Sigmoid colon (tissue), 7 donors: ENCODE measurements around the gene BMP8B. TPM values are rescaled to one million over a fixed set of nuclear protein-coding genes. Genes with fewer than 3 reads are reported as not detected.

ENCODE experiments used
- DNase-seq: peaks from one replicate; pipeline ENCODE4 v3.0.0-alpha.2; 2019
- H3K27ac ChIP-seq, 4 donors: fragments of 200-600 bp; sonication (generic); one replicate each; pipeline ENCODE4 v1.5.1; 2016 to 2019; ENCODE audit warnings: mild to moderate bottlenecking in 1 of 4
- H3K27me3 ChIP-seq, 3 donors: fragments of 200-600 bp; sonication (generic); one replicate each; pipeline ENCODE4 v1.5.1; 2019; ENCODE audit warnings: mild to moderate bottlenecking in 1 of 3
- H3K36me3 ChIP-seq, 4 donors: fragments of 200-600 bp; sonication (generic); one replicate each; pipeline ENCODE4 v1.5.1; 2016 to 2019
- H3K4me1 ChIP-seq, 4 donors: fragments of 200-600 bp; sonication (generic); one replicate each; pipeline ENCODE4 v1.5.1; 2017 to 2019
- H3K4me3 ChIP-seq, 4 donors: fragments of 200-600 bp; sonication (generic); one replicate each; pipeline ENCODE4 v1.5.1; 2017 to 2019; ENCODE audit warnings: mild to moderate bottlenecking in 2 of 4, moderate library complexity in 1 of 4
- H3K9me3 ChIP-seq, 4 donors: fragments of 200-600 bp in 3 of 4; sonication (generic) in 3 of 4; one replicate each; pipeline versions ENCODE4 v1.5.1 to v1.6.1; 2013 to 2019
- EP300 ChIP-seq, 4 donors: sonication (generic); formaldehyde crosslinking; IDR thresholded peaks; one replicate each; pipeline ENCODE4 v1.6.1; 2017; ENCODE audit warnings: antibody characterized with exemption in 4 of 4
- POLR2A ChIP-seq, 2 donors: fragments of 450-650 bp; IDR thresholded peaks; one replicate each; pipeline ENCODE4 v1.6.1; 2016; ENCODE audit warnings: antibody characterized with exemption in 2 of 2, mild to moderate bottlenecking in 2 of 2, moderate library complexity in 2 of 2
- POLR2AphosphoS5 ChIP-seq, 4 donors: sonication (generic); formaldehyde crosslinking; IDR thresholded peaks; one replicate each; pipeline ENCODE4 v1.6.1; 2017; ENCODE audit warnings: antibody characterized with exemption in 4 of 4
- WGBS, 2 donors: extraction: QIAGEN DNeasy Blood & Tissue Kit; methylation state at CpG; one replicate each; pipeline ENCODE4 v1.1.7; 2013; 5-methylcytosine and 5-hydroxymethylcytosine counted together
- intact Hi-C: fragments of 100-400 bp; cut with DNase I; formaldehyde crosslinking; loops from one replicate; pipeline ENCODE4 v1.15.1; 2023
- polyA plus RNA-seq, 3 donors: library from polyadenylated mRNA; stranded (reverse); fragments of 200-250 nt; gene quantifications; one replicate each; pipeline ENCODE4 v1.2.3, GENCODE V29; 2013
- total RNA-seq, 4 donors: library from RNA; depleted of rRNA; stranded (reverse); fragments of >200 nt; gene quantifications; one replicate each; pipeline ENCODE4 v1.1.0, GENCODE V29; 2016
- TF ChIP-seq, protein P1 (sequence below), 4 experiments: fragments of 450-650 bp in 3 of 4; fragments of 200-600 bp in 1 of 4; IDR thresholded peaks; one replicate each; pipeline ENCODE4 v1.5.1; 2016 to 2019; ENCODE audit warnings: antibody characterized with exemption in 4 of 4, mild to moderate bottlenecking in 3 of 4, moderate library complexity in 2 of 4
- donor health status: healthy with polysubstance abuse.
- donor health status: Bipolar disorder and iron deficiency.
- donor health status: healthy.

BMP8B gene
- total and polyA plus RNA-seq, 7 donors = 0.16 to 4.6 (median 2.1) TPM

DNA sequence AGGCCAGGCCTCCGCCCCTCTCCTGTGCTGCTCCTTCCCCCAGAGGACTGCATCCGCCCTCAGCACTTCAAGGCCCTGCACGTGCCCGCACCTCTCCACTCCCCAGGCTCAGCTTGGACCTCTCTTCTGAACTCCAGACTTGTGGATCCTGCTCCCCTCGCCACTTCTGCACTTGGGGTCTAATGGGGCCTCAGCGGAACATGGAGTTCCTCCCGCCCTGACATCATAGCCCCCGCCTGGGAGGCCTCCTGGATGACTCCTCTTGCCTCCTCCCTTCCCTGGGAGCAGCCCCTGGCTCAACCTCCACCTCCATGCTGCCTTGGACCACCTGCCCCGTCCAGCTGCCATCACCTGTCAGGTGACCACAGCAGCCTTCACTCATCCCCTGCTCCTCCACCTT, 27.6 kb downstream of the BMP8B start:
- Histone ChIP-seq H3K36me3 (peaks cover 0 to 50% (median 18%) of the 10 kb centered on the region in 4 donors), H3K27me3 (no peaks in the 10 kb centered on the region), H3K27ac (no peak overlapping the region), H3K4me3 (no peak overlapping the region), H3K9me3 (no peaks in the 10 kb centered on the region), H3K4me1 (no peaks in the 10 kb centered on the region)
- TF ChIP-seq, protein P1, sequence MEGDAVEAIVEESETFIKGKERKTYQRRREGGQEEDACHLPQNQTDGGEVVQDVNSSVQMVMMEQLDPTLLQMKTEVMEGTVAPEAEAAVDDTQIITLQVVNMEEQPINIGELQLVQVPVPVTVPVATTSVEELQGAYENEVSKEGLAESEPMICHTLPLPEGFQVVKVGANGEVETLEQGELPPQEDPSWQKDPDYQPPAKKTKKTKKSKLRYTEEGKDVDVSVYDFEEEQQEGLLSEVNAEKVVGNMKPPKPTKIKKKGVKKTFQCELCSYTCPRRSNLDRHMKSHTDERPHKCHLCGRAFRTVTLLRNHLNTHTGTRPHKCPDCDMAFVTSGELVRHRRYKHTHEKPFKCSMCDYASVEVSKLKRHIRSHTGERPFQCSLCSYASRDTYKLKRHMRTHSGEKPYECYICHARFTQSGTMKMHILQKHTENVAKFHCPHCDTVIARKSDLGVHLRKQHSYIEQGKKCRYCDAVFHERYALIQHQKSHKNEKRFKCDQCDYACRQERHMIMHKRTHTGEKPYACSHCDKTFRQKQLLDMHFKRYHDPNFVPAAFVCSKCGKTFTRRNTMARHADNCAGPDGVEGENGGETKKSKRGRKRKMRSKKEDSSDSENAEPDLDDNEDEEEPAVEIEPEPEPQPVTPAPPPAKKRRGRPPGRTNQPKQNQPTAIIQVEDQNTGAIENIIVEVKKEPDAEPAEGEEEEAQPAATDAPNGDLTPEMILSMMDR (IDR thresholded peaks at IDR 0.05) = no peak
- no peak for DNase-seq
- WGBS, 2 donors = 83 to 86% methylated on average over 9 of the region's 9 CpGs
- intact Hi-C loops = no loop called here

DNA sequence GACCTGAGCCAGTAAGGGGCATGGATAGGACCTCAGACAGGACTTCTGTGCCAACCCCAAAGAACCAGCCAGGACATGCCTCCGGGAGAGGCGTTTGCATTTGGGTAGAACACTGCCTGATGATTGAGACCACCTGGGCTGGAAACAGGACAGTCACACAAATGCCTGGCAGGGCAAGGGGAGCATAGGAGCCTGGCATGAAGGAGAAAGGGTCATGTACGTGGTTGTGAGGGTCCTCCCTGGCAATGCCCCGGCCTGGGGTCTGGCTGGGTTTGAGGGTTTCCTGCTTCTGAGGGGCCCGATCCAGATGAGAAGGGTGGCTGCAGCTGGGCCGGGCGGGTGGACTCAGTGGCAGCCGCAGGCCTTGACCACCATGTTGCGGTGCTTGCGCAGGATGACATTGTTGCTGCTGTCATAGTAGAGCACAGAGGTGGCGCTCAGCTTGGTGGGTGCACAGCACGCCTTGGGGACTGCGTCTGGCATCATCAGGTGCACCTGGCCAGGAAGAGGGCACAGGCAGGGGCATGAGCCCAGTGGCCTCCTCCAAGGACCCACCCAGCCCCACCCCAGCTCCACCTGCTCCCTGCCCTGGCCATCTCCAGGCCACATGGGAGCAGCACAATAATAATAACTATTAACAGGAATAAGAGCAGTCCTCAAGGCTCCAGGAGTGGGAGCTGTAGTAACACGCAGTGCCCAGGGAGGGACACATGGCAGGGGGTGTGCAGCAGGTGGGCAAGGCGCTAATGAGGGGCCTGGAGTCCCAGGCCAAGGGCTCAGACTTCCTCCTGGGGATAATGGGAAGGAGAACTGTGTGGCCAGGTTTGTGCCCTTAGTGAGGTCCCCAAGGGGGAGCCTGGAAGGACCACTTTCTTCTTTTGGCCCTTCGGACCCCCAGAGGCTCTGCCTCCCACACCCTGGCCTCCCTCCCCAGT, 28.3 kb downstream of the BMP8B start:
- no peak for DNase-seq
- intact Hi-C loops = no loop called here
- no peak overlapping the region for H3K4me3 ChIP-seq
- no peak overlapping the region for H3K27ac ChIP-seq
- TF ChIP-seq, protein P1 (IDR thresholded peaks at IDR 0.05) = no peak
- TF ChIP-seq POLR2AphosphoS5 (IDR thresholded peaks at IDR 0.05) = no peak
- no peak for TF ChIP-seq EP300 (IDR thresholded peaks at IDR 0.05)
- TF ChIP-seq POLR2A (IDR thresholded peaks at IDR 0.05) = no peak
- H3K27me3 ChIP-seq = no peaks in the 10 kb centered on the region
- H3K4me1 ChIP-seq = no peaks in the 10 kb centered on the region
- no peaks in the 10 kb centered on the region for H3K9me3 ChIP-seq
- WGBS, 2 donors = 93 to 95% methylated on average over 16 of the region's 16 CpGs
- peaks cover 6 to 56% (median 25%) of the 10 kb centered on the region in 4 donors for H3K36me3 ChIP-seq

DNA sequence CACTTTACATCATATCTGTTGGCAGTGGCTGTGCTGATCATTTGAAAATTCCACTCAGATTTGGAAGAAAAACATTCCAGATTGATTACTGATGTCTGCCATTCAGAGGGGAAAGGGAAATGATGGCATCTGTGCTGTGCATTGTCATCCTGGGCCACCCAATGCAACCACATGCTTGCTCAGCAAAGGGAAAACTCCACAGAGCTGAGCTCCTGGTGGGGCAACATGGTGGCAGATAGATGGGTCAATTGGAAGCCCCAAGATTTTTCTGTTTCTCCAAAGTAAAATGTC, 29.3 kb downstream of the BMP8B start:
- no peak overlapping the region for H3K4me3 ChIP-seq
- H3K9me3 ChIP-seq = no peaks in the 10 kb centered on the region
- H3K4me1 ChIP-seq = no peaks in the 10 kb centered on the region
- intact Hi-C loops = no loop called here
- H3K27me3 ChIP-seq = no peaks in the 10 kb centered on the region
- H3K27ac ChIP-seq = no peak overlapping the region
- peaks cover 8 to 66% (median 34%) of the 10 kb centered on the region in 4 donors for H3K36me3 ChIP-seq
- DNase-seq = no peak
- TF ChIP-seq POLR2A (IDR thresholded peaks at IDR 0.05) (no peak), EP300 (IDR thresholded peaks at IDR 0.05) (no peak), POLR2AphosphoS5 (IDR thresholded peaks at IDR 0.05) (no peak)
- TF ChIP-seq, protein P1 (IDR thresholded peaks at IDR 0.05) = no peak

DNA sequence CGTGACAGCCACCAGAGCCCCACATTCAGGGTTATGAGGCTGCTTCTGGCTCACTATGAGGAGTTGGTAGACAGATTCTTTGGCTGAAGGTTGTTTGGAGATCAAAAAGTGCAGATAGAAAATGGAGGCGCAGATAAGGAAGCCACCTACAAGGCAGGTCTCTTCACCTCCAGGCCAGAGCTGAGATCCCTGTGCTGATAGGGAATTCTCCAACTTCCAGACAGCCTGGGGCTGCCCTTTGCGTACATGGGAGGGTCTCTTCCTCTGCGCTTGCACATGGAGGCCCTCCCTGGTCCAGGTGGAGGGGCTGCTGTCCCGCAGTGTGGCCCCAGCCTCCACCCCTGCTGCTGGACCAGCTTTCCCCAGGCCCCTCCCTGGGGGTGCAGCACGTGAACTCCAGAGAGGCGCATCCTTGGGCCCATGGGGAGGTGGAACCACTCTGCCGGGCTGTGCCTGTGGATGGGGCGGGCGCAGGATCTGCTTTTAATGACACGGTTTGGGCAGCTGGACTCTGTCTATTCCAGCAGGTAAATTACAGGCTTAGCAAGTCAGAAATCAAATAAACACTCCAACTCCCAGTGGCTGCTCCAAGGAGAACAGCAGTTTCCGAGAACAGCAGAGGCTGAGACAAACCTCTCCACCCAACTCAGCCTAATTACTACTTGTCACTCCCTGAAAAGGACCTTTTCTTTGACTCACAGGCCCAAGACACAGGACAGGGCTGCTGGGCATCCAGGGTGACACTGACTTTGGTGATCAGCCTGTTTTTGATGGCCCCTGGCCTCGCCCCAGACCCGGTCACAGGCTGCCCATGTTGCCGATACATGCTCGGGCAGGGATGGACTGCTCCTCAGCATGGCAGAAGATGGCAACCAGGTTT, 29.9 kb downstream of the BMP8B start:
- Histone ChIP-seq H3K27me3 (no peaks in the 10 kb centered on the region), H3K36me3 (peaks cover 8 to 72% (median 40%) of the 10 kb centered on the region in 4 donors), H3K4me1 (no peaks in the 10 kb centered on the region), H3K9me3 (no peaks in the 10 kb centered on the region), H3K27ac (no peak overlapping the region), H3K4me3 (no peak overlapping the region)
- no peak for DNase-seq
- no peak for TF ChIP-seq EP300 (IDR thresholded peaks at IDR 0.05)
- no peak for TF ChIP-seq POLR2A (IDR thresholded peaks at IDR 0.05)
- TF ChIP-seq, protein P1 (IDR thresholded peaks at IDR 0.05) = no peak
- TF ChIP-seq POLR2AphosphoS5 (IDR thresholded peaks at IDR 0.05) = no peak
- WGBS, 2 donors = 93% methylated on average over 16 of the region's 16 CpGs
- intact Hi-C loops = no loop called here
